ENCODE results near the gene MRGPRX2. TPM values are rescaled to one million over a fixed set of nuclear protein-coding genes. Genes with fewer than 3 reads are reported as not detected.

The MRGPRX2 gene
- total and polyA plus RNA-seq, 2 donors (not counting 3 experiments of a cell fraction or from before 2014, with no cell fraction given) = not detected

- intact Hi-C loops (cut with micrococcal nuclease) (no loop called here), dilution Hi-C loops (cut with MboI; ENCODE audit: extremely low pct_ligation_motif_present, low sequenced_read_pairs) (no loop called here)
- Histone ChIP-seq H4K20me1 (replicated peaks; ENCODE audit: control insufficient read depth, extremely low read depth, insufficient read depth, low read length) (no peaks in the 10 kb centered on the region), H3K27ac (ENCODE audit: insufficient read depth, low read depth, low read length) (no peak overlapping the region), H3K27me3 (ENCODE audit: control insufficient read depth in 2 of 2, insufficient read depth in 2 of 2, low read length in 2 of 2) (peaks cover 7 to 10% of the 10 kb centered on the region in 2 experiments), H3K9ac (replicated peaks; ENCODE audit: extremely low read depth, insufficient read depth, low read length) (no peak overlapping the region), H3K4me1 (ENCODE audit: control insufficient read depth, extremely low read depth, insufficient read depth, low read length) (peaks cover 5% of the 10 kb centered on the region), H3K4me2 (ENCODE audit: insufficient read depth, low read length) (no peak overlapping the region), H3K9me3 (replicated peaks; ENCODE audit: control insufficient read depth, insufficient read depth, low read length) (no peaks in the 10 kb centered on the region), H3K9me1 (replicated peaks; ENCODE audit: control insufficient read depth, extremely low read depth, insufficient read depth, low read length) (no peaks in the 10 kb centered on the region), H2AFZ (ENCODE audit: low read depth, low read length) (no peak overlapping the region), H3K4me3 (replicated peaks in 1 of 3; ENCODE audit: insufficient read depth in 1 of 3, low read depth in 1 of 3, low read length in 3 of 3) (no peak overlapping the region), H3K36me3 (ENCODE audit: control insufficient read depth in 2 of 2, extremely low read depth in 1 of 2, insufficient read depth in 2 of 2, low read length in 2 of 2) (no peaks in the 10 kb centered on the region), H3K79me2 (ENCODE audit: control insufficient read depth, insufficient read depth, low read length) (no peaks in the 10 kb centered on the region)
- POLR2A ChIA-PET = no interaction called here
- DNase-seq (ENCODE audit: low read depth, low spot score) = peak; percentile 67
- TF ChIP-seq FOS (IDR thresholded peaks at IDR 0.05; ENCODE audit: borderline replicate concordance, insufficient read depth, low read length) = peak; percentile 56
- TF ChIP-seq CTCF (IDR thresholded peaks at IDR 0.05; ENCODE audit: extremely low read depth in 1 of 2, insufficient read depth in 1 of 2, low read depth in 1 of 2, low read length in 2 of 2) = no peak
- TF ChIP-seq JUN (IDR thresholded peaks at IDR 0.05; ENCODE audit: borderline replicate concordance, insufficient read depth, insufficient read length, low read depth) = peak; percentile 17
- TF ChIP-seq POLR2AphosphoS5 (IDR thresholded peaks at IDR 0.05; ENCODE audit: insufficient read depth, low read depth, low read length) = no peak
- TF ChIP-seq GATA2 (IDR thresholded peaks at IDR 0.05; ENCODE audit: insufficient read depth, insufficient read length, low read depth, low read length) = peak; percentile 72
- CTCF ChIA-PET = interaction anchor here (1.0 to 1.8 kb wide), 2 partner anchors 10 to 12 kb away, joined by 3 to 6 read pairs; no protein-coding TSS in a partner anchor
- FAIRE-seq = no peak
- no TSS peak for BruUV-seq (replicated peaks)
Observed at GRCh38 chr11:19025481-19026406, 34.8 kb downstream of the MRGPRX2 start.

Data from endothelial cell of umbilical vein (primary cell).